Left ventricle myocardium inferior (tissue), 1 donor: ENCODE data around the gene HOXB13. TPM values are rescaled to one million over a fixed set of nuclear protein-coding genes. Genes with fewer than 3 reads are reported as not detected.

Source experiments
- DNase-seq: peaks from one replicate; pipeline ENCODE4 v3.0.0-alpha.2; 2020
- H3K27ac ChIP-seq: fragments of 200-600 bp; replicated peaks from 2 replicates; pipeline ENCODE4 v1.8.0; 2021
- H3K27me3 ChIP-seq: fragments of 200-600 bp; 2 replicates; pipeline ENCODE4 v1.8.0; 2021; ENCODE audit warnings: low read depth
- H3K36me3 ChIP-seq: fragments of 200-600 bp; 2 replicates; pipeline ENCODE4 v1.8.0; 2021
- H3K4me1 ChIP-seq: fragments of 200-600 bp; 2 replicates; pipeline ENCODE4 v1.8.0; 2021
- H3K4me3 ChIP-seq: fragments of 200-600 bp; 2 replicates; pipeline ENCODE4 v1.8.0; 2021; ENCODE audit warnings: mild to moderate bottlenecking, moderate library complexity
- H3K9me3 ChIP-seq: fragments of 200-600 bp; replicated peaks from 2 replicates; pipeline ENCODE4 v1.8.0; 2021
- intact Hi-C: fragments of 100-400 bp; cut with micrococcal nuclease; formaldehyde crosslinking; loops from one replicate; pipeline ENCODE4 v1.11.0; 2022
- total RNA-seq: library from RNA; stranded (reverse); fragmentation: NEBNext Ultra II Directional; extraction: Animal tissue kit (Norgen Biotek cat#: 25700); gene quantifications from one replicate; pipeline ENCODE4 v1.2.1, GENCODE V29; 2021
- TF ChIP-seq, protein P1 (sequence below): fragments of 200-600 bp; IDR thresholded peaks from 2 replicates; pipeline ENCODE4 v1.8.0; 2021; ENCODE audit warnings: antibody characterized with exemption, mild to moderate bottlenecking, borderline replicate concordance
- donor health status: DM: no; HTN: yes; CAD: no; lungs with severe emphysema.

Gene HOXB13
- total RNA-seq, 1 donor from 2014 or later = not detected

DNA sequence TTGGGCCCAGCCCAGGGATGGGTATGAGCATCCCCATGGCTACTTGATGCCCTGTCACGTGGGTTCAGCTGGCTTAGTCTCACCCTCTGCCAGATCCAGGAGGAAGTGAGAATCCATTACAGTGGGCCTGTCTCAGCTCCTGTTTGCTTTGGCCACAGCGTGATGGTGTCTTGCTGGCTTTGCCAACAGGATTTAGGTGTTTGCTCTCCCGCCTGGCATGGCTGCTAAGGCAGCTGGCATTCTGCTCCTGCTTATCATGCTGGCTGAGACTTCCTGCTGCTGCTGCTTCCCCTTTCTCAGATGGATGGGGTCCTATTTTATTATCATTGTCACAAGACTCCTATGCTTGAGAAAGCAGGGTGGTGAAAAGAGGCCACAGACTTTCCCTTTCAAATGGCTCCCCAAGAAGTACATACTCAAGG lies 28.3 kb upstream of the HOXB13 start:
- intact Hi-C loops = no loop called here
- no peak for DNase-seq
- Histone ChIP-seq H3K27ac (no peak overlapping the region), H3K4me1 (peaks cover 19% of the 10 kb centered on the region), H3K4me3 (no peak overlapping the region), H3K9me3 (no peaks in the 10 kb centered on the region), H3K36me3 (no peaks in the 10 kb centered on the region), H3K27me3 (peaks cover 100% of the 10 kb centered on the region)
- TF ChIP-seq, protein P1, sequence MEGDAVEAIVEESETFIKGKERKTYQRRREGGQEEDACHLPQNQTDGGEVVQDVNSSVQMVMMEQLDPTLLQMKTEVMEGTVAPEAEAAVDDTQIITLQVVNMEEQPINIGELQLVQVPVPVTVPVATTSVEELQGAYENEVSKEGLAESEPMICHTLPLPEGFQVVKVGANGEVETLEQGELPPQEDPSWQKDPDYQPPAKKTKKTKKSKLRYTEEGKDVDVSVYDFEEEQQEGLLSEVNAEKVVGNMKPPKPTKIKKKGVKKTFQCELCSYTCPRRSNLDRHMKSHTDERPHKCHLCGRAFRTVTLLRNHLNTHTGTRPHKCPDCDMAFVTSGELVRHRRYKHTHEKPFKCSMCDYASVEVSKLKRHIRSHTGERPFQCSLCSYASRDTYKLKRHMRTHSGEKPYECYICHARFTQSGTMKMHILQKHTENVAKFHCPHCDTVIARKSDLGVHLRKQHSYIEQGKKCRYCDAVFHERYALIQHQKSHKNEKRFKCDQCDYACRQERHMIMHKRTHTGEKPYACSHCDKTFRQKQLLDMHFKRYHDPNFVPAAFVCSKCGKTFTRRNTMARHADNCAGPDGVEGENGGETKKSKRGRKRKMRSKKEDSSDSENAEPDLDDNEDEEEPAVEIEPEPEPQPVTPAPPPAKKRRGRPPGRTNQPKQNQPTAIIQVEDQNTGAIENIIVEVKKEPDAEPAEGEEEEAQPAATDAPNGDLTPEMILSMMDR = no peak

DNA sequence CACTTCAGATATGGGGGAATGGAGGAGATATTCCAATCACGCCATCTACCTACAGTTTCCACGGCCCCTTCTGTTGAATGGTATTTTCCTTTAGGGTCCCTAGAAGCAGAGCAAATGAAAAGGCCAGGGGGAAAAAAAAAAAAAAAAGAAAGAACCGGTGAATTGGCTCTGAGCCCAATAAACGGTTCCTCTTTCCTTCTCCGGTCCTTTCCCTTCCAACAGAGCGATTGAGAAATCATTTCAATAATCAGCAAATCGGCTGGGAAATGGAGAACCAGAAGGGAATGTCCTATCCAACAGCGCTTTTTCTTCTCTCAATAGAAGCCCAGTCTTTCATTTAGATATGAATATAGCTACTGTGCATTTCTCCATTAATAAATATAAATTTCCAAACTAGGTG lies 26.8 kb upstream of the HOXB13 start:
- TF ChIP-seq, protein P1 = no peak
- peaks cover 100% of the 10 kb centered on the region for H3K27me3 ChIP-seq
- intact Hi-C loops = no loop called here
- H3K27ac ChIP-seq = no peak overlapping the region
- no peak overlapping the region for H3K4me3 ChIP-seq
- H3K36me3 ChIP-seq = no peaks in the 10 kb centered on the region
- no peak for DNase-seq
- H3K9me3 ChIP-seq = no peaks in the 10 kb centered on the region
- H3K4me1 ChIP-seq = peaks cover 19% of the 10 kb centered on the region

DNA sequence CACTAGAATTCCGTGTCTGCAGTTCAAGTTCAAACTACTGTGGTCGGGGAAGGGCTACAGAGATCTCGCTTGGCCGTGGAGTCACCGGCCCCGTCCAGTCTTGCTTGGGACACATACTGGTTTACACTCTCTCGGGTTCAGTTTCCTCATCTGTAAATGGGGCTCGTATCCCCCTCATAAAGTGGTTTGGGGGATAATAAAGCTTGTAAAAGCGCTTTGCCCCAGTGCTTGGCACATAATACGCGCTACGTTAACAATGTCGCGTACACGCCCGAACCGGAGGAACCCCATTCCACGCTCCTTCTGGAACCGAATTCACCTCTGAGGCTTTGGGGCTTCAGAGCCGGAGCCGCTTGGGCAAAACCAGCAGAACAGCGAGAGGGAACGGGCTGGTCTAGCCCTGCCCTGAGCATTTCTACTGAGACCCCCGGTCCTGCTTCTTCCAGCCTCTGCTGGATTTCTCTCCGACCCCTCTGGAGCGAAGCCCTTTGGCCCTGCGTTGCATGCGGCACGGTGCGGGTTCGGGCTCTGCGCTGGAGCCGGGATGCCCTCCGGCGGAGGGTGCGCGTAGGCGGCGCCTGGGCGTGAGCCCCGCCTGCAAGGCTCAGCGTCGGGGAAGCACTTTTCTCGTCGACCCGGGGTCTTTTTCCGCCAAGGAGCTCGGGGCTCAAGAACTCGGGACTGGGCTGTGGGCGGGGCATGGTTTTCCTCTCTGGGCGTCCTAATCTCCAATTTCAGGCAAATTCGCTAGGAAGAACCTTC lies 26.1 kb upstream of the HOXB13 start:
- TF ChIP-seq, protein P1 = no peak
- DNase-seq = no peak
- H3K27ac ChIP-seq = no peak overlapping the region
- H3K4me1 ChIP-seq = peaks cover 19% of the 10 kb centered on the region
- H3K36me3 ChIP-seq = no peaks in the 10 kb centered on the region
- peaks cover 100% of the 10 kb centered on the region for H3K27me3 ChIP-seq
- intact Hi-C loops = no loop called here
- H3K4me3 ChIP-seq = no peak overlapping the region
- no peaks in the 10 kb centered on the region for H3K9me3 ChIP-seq

DNA sequence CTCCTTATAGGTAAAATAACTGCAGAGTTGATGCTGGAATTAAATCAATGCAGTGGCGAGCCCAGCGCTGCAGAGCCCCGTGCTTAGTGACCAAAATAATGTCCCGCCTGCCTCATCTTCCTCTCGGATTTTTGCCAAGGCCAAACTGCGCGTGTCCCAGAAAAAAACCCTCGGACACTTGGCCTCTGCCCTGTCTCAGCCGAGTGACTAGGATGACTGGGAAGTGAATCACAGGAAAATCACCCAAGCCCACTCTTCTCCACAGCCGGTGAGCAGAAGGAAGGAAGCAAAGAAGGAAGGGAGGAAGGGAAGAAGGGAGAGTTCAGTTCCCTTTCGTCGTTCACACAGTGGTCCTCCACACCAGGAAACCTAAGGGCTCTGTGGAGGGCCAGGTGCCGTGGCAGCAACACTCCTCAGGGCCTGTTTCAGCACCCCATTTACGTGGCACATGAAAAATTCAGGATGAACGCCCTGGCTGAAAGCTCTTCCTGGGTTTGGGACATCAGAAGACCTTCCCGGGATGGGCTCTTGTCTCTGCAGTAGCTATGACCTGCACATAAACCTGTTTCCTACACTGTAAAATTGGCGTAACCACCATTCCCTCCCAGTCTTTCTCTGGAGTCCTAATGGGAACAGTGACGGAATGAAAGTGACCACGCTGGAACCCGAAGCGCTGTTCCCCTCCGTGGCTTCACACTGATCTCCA lies 25.4 kb upstream of the HOXB13 start:
- Histone ChIP-seq H3K9me3 (no peaks in the 10 kb centered on the region), H3K36me3 (no peaks in the 10 kb centered on the region), H3K4me1 (peaks cover 19% of the 10 kb centered on the region), H3K27me3 (peaks cover 100% of the 10 kb centered on the region), H3K27ac (no peak overlapping the region), H3K4me3 (no peak overlapping the region)
- intact Hi-C loops = no loop called here
- no peak for DNase-seq
- TF ChIP-seq, protein P1 = no peak

DNA sequence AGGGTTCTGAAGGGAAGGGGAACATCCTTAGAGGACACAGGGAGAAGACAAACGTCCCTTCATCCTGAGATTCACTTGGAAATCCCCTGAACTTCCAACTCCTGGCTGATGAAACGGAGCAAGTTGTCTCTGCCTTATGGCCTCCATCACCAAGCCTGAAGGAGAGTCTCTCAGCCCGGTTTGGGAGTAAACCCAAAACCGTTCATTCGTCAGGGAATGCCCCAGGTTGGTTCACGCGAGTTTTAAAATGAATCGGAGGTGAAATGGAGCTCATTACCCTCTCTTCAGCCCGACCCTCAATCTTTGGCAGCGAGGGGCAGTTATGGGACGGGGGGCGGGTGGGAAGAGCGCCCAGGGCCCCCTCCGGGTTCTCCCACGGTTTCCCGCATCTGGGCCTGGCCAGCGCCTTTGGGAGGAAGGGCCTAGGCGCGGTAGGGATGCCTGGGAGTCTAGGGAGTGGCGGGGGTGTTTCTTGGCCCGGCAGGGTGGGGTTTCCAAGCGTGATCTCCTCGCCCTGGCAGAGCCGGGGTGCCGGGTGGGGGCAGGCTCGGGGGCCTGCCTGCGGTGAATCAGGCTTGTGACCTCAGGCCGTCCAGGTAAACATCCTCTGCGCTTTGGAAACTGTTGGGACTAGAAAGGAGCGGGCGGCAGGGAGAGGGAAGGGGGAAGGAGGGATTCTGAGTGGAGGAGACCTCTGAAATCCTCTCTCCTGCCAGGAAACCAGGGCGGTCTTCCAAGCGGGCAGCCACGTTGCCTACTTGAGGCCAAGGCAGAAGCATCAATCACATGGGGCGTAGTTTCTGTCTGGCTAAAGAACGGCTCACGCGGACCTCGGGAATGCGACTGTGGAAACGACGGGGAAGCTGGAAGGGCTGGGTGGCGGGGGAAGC lies 24.1 kb upstream of the HOXB13 start:
- Histone ChIP-seq H3K36me3 (no peaks in the 10 kb centered on the region), H3K9me3 (no peaks in the 10 kb centered on the region), H3K4me3 (no peak overlapping the region), H3K4me1 (peaks cover 19% of the 10 kb centered on the region), H3K27me3 (peaks cover 100% of the 10 kb centered on the region), H3K27ac (no peak overlapping the region)
- TF ChIP-seq, protein P1 = no peak
- intact Hi-C loops = no loop called here
- DNase-seq = no peak
